GM15510 (cell line): Measurements from ENCODE around the gene DTHD1.

Experiments used
- POLR2A ChIP-seq: IDR thresholded peaks from 3 replicates; pipeline ENCODE4 v1.6.1; 2011; ENCODE audit warnings: borderline replicate concordance; ENCODE audit not compliant: insufficient read length; ENCODE audit errors: extremely low read depth

Gene DTHD1

GRCh38 chr4:36323816-36324419, 42.5 kb downstream of the DTHD1 start:
- no peak for TF ChIP-seq POLR2A

GRCh38 chr4:36324808-36325207, 43.4 kb downstream of the DTHD1 start:
- TF ChIP-seq POLR2A: no peak

GRCh38 chr4:36325499-36325898, 44.1 kb downstream of the DTHD1 start:
- TF ChIP-seq POLR2A: no peak

GRCh38 chr4:36325926-36326325, 44.5 kb downstream of the DTHD1 start:
- no peak for TF ChIP-seq POLR2A

- no peak for TF ChIP-seq POLR2A
Observed at GRCh38 chr4:36326476-36327029, 45.1 kb downstream of the DTHD1 start.

- no peak for TF ChIP-seq POLR2A
Observed at GRCh38 chr4:36327400-36327799, 46.0 kb downstream of the DTHD1 start.

GRCh38 chr4:36328130-36328529, 46.7 kb downstream of the DTHD1 start:
- TF ChIP-seq POLR2A: no peak

GRCh38 chr4:36329228-36329627, 47.8 kb downstream of the DTHD1 start:
- TF ChIP-seq POLR2A: no peak

- TF ChIP-seq POLR2A: no peak
Observed at GRCh38 chr4:36330796-36331195, 49.4 kb downstream of the DTHD1 start.

GRCh38 chr4:36332023-36332781, 50.8 kb downstream of the DTHD1 start:
- TF ChIP-seq POLR2A: peak; percentile 39

GRCh38 chr4:36332782-36333131, 51.3 kb downstream of the DTHD1 start:
- no peak for TF ChIP-seq POLR2A

- TF ChIP-seq POLR2A: no peak
Observed at GRCh38 chr4:36333303-36333877, 52.0 kb downstream of the DTHD1 start.

- no peak for TF ChIP-seq POLR2A
Observed at GRCh38 chr4:36337665-36338185, 56.3 kb downstream of the DTHD1 start.

- no peak for TF ChIP-seq POLR2A
Observed at GRCh38 chr4:36338973-36339372, 57.6 kb downstream of the DTHD1 start.

- no peak for TF ChIP-seq POLR2A
Observed at GRCh38 chr4:36341936-36342335, 60.5 kb downstream of the DTHD1 start.
